HG02884 (cell line): ENCODE results near the gene CIPC.
A peak's percentile ranks its signal among the peaks of the same experiment; 100 is the strongest.

ENCODE experiments used
- ATAC-seq: cut with Tn5 transposase; IDR thresholded peaks from one replicate; pipeline ENCODE4 v1.9.1; 2021; ENCODE audit warnings: mild to moderate bottlenecking, moderate library complexity; ENCODE audit not compliant: unreplicated experiment

The CIPC gene

GRCh38 chr14:77102154-77102553 is 4.1 kb downstream of the CIPC start:
- no peak for ATAC-seq

- no peak for ATAC-seq
Measured at GRCh38 chr14:77103475-77103874, 5.4 kb downstream of the CIPC start.

- ATAC-seq, result no peak
Measured at GRCh38 chr14:77103951-77104350, 5.9 kb downstream of the CIPC start.

GRCh38 chr14:77104393-77104792 is 6.3 kb downstream of the CIPC start:
- ATAC-seq, result no peak

- ATAC-seq, result no peak
Measured at GRCh38 chr14:77105145-77105939, 7.3 kb downstream of the CIPC start.

- no peak for ATAC-seq
Measured at GRCh38 chr14:77106666-77107065, 8.6 kb downstream of the CIPC start.

GRCh38 chr14:77107228-77107627 is 9.2 kb downstream of the CIPC start:
- no peak for ATAC-seq

- ATAC-seq, result no peak
Measured at GRCh38 chr14:77108753-77109152, 10.7 kb downstream of the CIPC start.

- ATAC-seq, result no peak
Measured at GRCh38 chr14:77109656-77110055, 11.6 kb downstream of the CIPC start.

GRCh38 chr14:77110286-77110685 is 12.2 kb downstream of the CIPC start:
- ATAC-seq, result no peak

- ATAC-seq, result no peak
Measured at GRCh38 chr14:77111021-77111420, 13.0 kb downstream of the CIPC start.

GRCh38 chr14:77113644-77114043 is 15.6 kb downstream of the CIPC start:
- no peak for ATAC-seq

GRCh38 chr14:77114609-77115008 is 16.6 kb downstream of the CIPC start:
- ATAC-seq, result no peak

- ATAC-seq, result no peak
Measured at GRCh38 chr14:77116172-77116817, 18.2 kb downstream of the CIPC start.

GRCh38 chr14:77119851-77120250 is 21.8 kb downstream of the CIPC start:
- no peak for ATAC-seq

GRCh38 chr14:77120771-77121743 is 23.0 kb downstream of the CIPC start:
- ATAC-seq, result peak; percentile 84

- ATAC-seq, result no peak
Measured at GRCh38 chr14:77122526-77123125, 24.6 kb downstream of the CIPC start.

GRCh38 chr14:77123381-77124325 is 25.6 kb downstream of the CIPC start:
- ATAC-seq, result no peak

- ATAC-seq, result no peak
Measured at GRCh38 chr14:77124345-77125280, 26.6 kb downstream of the CIPC start.
